ENCODE measurements around the gene C1orf53.
"Not testable (repeated sequence)": the region's sequence is repeated elsewhere in the genome, so short reads cannot be mapped to it uniquely, and the experiment has no call there.

C1orf53 gene

GRCh38 chr1:197927908-197928665, 25.7 kb downstream of the C1orf53 start:
- no peak overlapping the region for H3K4me3 ChIP-seq (ENCODE audit: control insufficient read depth, low read depth, low read length)
- no peak for TF ChIP-seq CTCF (IDR thresholded peaks at IDR 0.05; ENCODE audit: control insufficient read depth, insufficient read depth, low read depth, low read length, missing control alignments)
- no peak for DNase-seq (ENCODE audit: low read depth)

- H3K4me3 ChIP-seq (ENCODE audit: control insufficient read depth, low read depth, low read length): no peak overlapping the region
- TF ChIP-seq CTCF (IDR thresholded peaks at IDR 0.05; ENCODE audit: control insufficient read depth, insufficient read depth, low read depth, low read length, missing control alignments): no peak
- no peak for DNase-seq (ENCODE audit: low read depth)
These were observed 26.5 kb downstream of the C1orf53 start for GRCh38 chr1:197928849-197929336.

- no peak for DNase-seq (ENCODE audit: low read depth)
- TF ChIP-seq CTCF (IDR thresholded peaks at IDR 0.05; ENCODE audit: control insufficient read depth, insufficient read depth, low read depth, low read length, missing control alignments): no peak
These were observed 30.6 kb downstream of the C1orf53 start for GRCh38 chr1:197933016-197933415.

GRCh38 chr1:197933647-197934046, 31.2 kb downstream of the C1orf53 start:
- no peak for DNase-seq (ENCODE audit: low read depth)
- no peak for TF ChIP-seq CTCF (IDR thresholded peaks at IDR 0.05; ENCODE audit: control insufficient read depth, insufficient read depth, low read depth, low read length, missing control alignments)
- no peak overlapping the region for H3K4me3 ChIP-seq (ENCODE audit: control insufficient read depth, low read depth, low read length)

More at GRCh38 chr1:197933016-197933415, 30.6 kb downstream of the C1orf53 start:
- H3K4me3 ChIP-seq (ENCODE audit: control insufficient read depth, low read depth, low read length): no peak overlapping the region

- DNase-seq (ENCODE audit: low read depth): no peak
- H3K4me3 ChIP-seq (ENCODE audit: control insufficient read depth, low read depth, low read length): no peak overlapping the region
- TF ChIP-seq CTCF (IDR thresholded peaks at IDR 0.05; ENCODE audit: control insufficient read depth, insufficient read depth, low read depth, low read length, missing control alignments): no peak
These were observed 35.0 kb downstream of the C1orf53 start for GRCh38 chr1:197937381-197937780.

- TF ChIP-seq CTCF (IDR thresholded peaks at IDR 0.05; ENCODE audit: control insufficient read depth, insufficient read depth, low read depth, low read length, missing control alignments): no peak
- DNase-seq (ENCODE audit: low read depth): no peak
These were observed 35.5 kb downstream of the C1orf53 start for GRCh38 chr1:197937892-197938291.

GRCh38 chr1:197939159-197939980, 36.9 kb downstream of the C1orf53 start:
- peak; percentile 58 for DNase-seq (ENCODE audit: low read depth)
- not testable (repeated sequence) for H3K4me3 ChIP-seq (ENCODE audit: control insufficient read depth, low read depth, low read length)

More at GRCh38 chr1:197937892-197938291, 35.5 kb downstream of the C1orf53 start:
- no peak overlapping the region for H3K4me3 ChIP-seq (ENCODE audit: control insufficient read depth, low read depth, low read length)

Data from AG09309 (cell line).